ENCODE results near the gene MBD6. TPM values are rescaled to one million over a fixed set of nuclear protein-coding genes. Genes with fewer than 3 reads are reported as not detected.
"Not testable (repeated sequence)": the region's sequence is repeated elsewhere in the genome, so short reads cannot be mapped to it uniquely, and the experiment has no call there.

The MBD6 gene
- total RNA-seq, 2 donors from 2014 or later, result 78.8 to 83.1 TPM

GRCh38 chr12:57516617-57517153 is 5.9 kb upstream of the MBD6 start:
- H3K27ac Mint-ChIP-seq, result no peak overlapping the region
- no peak for ATAC-seq (replicated peaks)
- H3K36me3 Mint-ChIP-seq (ENCODE audit: low read depth), result peaks cover 95% of the 10 kb centered on the region
- no peaks in the 10 kb centered on the region for H3K27me3 Mint-ChIP-seq
- peaks cover 14% of the 10 kb centered on the region for H3K4me1 Mint-ChIP-seq
- no peak overlapping the region for H3K4me3 Mint-ChIP-seq
- no peaks in the 10 kb centered on the region for H3K9me3 Mint-ChIP-seq

- Mint-ChIP-seq H3K4me1 (peaks cover 19% of the 10 kb centered on the region), H3K9me3 (no peaks in the 10 kb centered on the region), H3K27me3 (no peaks in the 10 kb centered on the region), H3K36me3 (ENCODE audit: low read depth) (peaks cover 95% of the 10 kb centered on the region), H3K27ac (no peak overlapping the region), H3K4me3 (peak overlapping the region; percentile 81)
- no peak for ATAC-seq (replicated peaks)
Measured at GRCh38 chr12:57517187-57517586, 5.4 kb upstream of the MBD6 start.

GRCh38 chr12:57517718-57518117 is 4.9 kb upstream of the MBD6 start:
- Mint-ChIP-seq H3K4me3 (peak overlapping the region; percentile 81), H3K4me1 (peaks cover 20% of the 10 kb centered on the region), H3K36me3 (ENCODE audit: low read depth) (peaks cover 92% of the 10 kb centered on the region), H3K27ac (peak overlapping the region; percentile 97)
- ATAC-seq (replicated peaks); H3K27me3 Mint-ChIP-seq; H3K9me3 Mint-ChIP-seq: not testable (repeated sequence)

GRCh38 chr12:57518176-57518919 is 4.3 kb upstream of the MBD6 start:
- no peak for ATAC-seq (replicated peaks)

GRCh38 chr12:57518920-57519795 is 3.5 kb upstream of the MBD6 start:
- H3K36me3 Mint-ChIP-seq (ENCODE audit: low read depth), result peaks cover 91% of the 10 kb centered on the region
- no peak for ATAC-seq (replicated peaks)

More at GRCh38 chr12:57518176-57518919, 4.3 kb upstream of the MBD6 start:
- Mint-ChIP-seq H3K4me1 (peaks cover 20% of the 10 kb centered on the region), H3K27me3 (no peaks in the 10 kb centered on the region), H3K27ac (peak overlapping the region; percentile 97), H3K4me3 (peak overlapping the region; percentile 81), H3K9me3 (no peaks in the 10 kb centered on the region), H3K36me3 (ENCODE audit: low read depth) (peaks cover 91% of the 10 kb centered on the region)

GRCh38 chr12:57519796-57520052 is 2.9 kb upstream of the MBD6 start:
- ATAC-seq (replicated peaks), result no peak
- Mint-ChIP-seq H3K27me3 (no peaks in the 10 kb centered on the region), H3K4me3 (peak overlapping the region; percentile 81), H3K36me3 (ENCODE audit: low read depth) (peaks cover 91% of the 10 kb centered on the region), H3K9me3 (no peaks in the 10 kb centered on the region), H3K27ac (peak overlapping the region; percentile 97), H3K4me1 (peaks cover 31% of the 10 kb centered on the region)

More at GRCh38 chr12:57518920-57519795, 3.5 kb upstream of the MBD6 start:
- Mint-ChIP-seq H3K9me3 (no peaks in the 10 kb centered on the region), H3K27ac (peak overlapping the region; percentile 97), H3K4me3 (peak overlapping the region; percentile 81), H3K27me3 (no peaks in the 10 kb centered on the region), H3K4me1 (peaks cover 25% of the 10 kb centered on the region)

GRCh38 chr12:57520053-57520818 is 2.4 kb upstream of the MBD6 start, which contains the start of gene DDIT3:
Gene DDIT3 (minus strand): TSS chr12:57520514. CDS start chr12:57517406, 3,108 bp downstream.
- Mint-ChIP-seq H3K9me3 (no peaks in the 10 kb centered on the region), H3K4me3 (peak within 1 kb of the TSS; percentile 81), H3K36me3 (ENCODE audit: low read depth) (peaks cover 91% of the 10 kb centered on the region), H3K27ac (peak within 1 kb of the TSS; percentile 97), H3K27me3 (no peaks in the 10 kb centered on the region), H3K4me1 (peaks cover 31% of the 10 kb centered on the region)
- peak; percentile 83 for ATAC-seq (replicated peaks)

GRCh38 chr12:57521525-57522010 is 1.1 kb upstream of the MBD6 start:
- Mint-ChIP-seq H3K4me1 (peaks cover 31% of the 10 kb centered on the region), H3K27me3 (no peaks in the 10 kb centered on the region), H3K36me3 (ENCODE audit: low read depth) (peaks cover 91% of the 10 kb centered on the region), H3K4me3 (peak overlapping the region; percentile 81), H3K9me3 (no peaks in the 10 kb centered on the region), H3K27ac (peak overlapping the region; percentile 97)
- ATAC-seq (replicated peaks), result no peak

GRCh38 chr12:57522887-57523705 is 472 bp downstream of the MBD6 start:
- no peaks in the 10 kb centered on the region for H3K27me3 Mint-ChIP-seq
- peak overlapping the region; percentile 86 for H3K27ac Mint-ChIP-seq
- ATAC-seq (replicated peaks), result no peak
- H3K4me1 Mint-ChIP-seq, result peaks cover 30% of the 10 kb centered on the region
- H3K36me3 Mint-ChIP-seq (ENCODE audit: low read depth), result peaks cover 91% of the 10 kb centered on the region
- no peaks in the 10 kb centered on the region for H3K9me3 Mint-ChIP-seq
- H3K4me3 Mint-ChIP-seq, result peak overlapping the region; percentile 91

- no peak for ATAC-seq (replicated peaks)
- Mint-ChIP-seq H3K9me3 (no peaks in the 10 kb centered on the region), H3K27ac (peak overlapping the region; percentile 86), H3K4me3 (peak overlapping the region; percentile 91), H3K36me3 (ENCODE audit: low read depth) (peaks cover 91% of the 10 kb centered on the region), H3K27me3 (no peaks in the 10 kb centered on the region), H3K4me1 (peaks cover 24% of the 10 kb centered on the region)
Measured at GRCh38 chr12:57523706-57524614, 1.3 kb downstream of the MBD6 start.

- Mint-ChIP-seq H3K36me3 (ENCODE audit: low read depth) (peaks cover 91% of the 10 kb centered on the region), H3K4me3 (peak overlapping the region; percentile 91), H3K27me3 (no peaks in the 10 kb centered on the region), H3K9me3 (no peaks in the 10 kb centered on the region), H3K4me1 (peaks cover 19% of the 10 kb centered on the region), H3K27ac (peak overlapping the region; percentile 86)
- ATAC-seq (replicated peaks), result no peak
Measured at GRCh38 chr12:57524814-57525614, 2.4 kb downstream of the MBD6 start.
